GM18507 (cell line): ENCODE measurements around the gene PRELID2.
"Not testable (repeated sequence)": the region's sequence is repeated elsewhere in the genome, so short reads cannot be mapped to it uniquely, and the experiment has no call there.

Experiments
- DNase-seq: peaks from one replicate; pipeline ENCODE4 v3.0.0; 2011; ENCODE audit warnings: low read depth; ENCODE audit not compliant: insufficient read length; ENCODE audit errors: extremely low spot score
- FAIRE-seq: peaks from 2 replicates; lab custom pipeline; 2011; peaks lifted over from hg19 to GRCh38; lab: Jason Lieb, UNC

PRELID2 gene

DNA sequence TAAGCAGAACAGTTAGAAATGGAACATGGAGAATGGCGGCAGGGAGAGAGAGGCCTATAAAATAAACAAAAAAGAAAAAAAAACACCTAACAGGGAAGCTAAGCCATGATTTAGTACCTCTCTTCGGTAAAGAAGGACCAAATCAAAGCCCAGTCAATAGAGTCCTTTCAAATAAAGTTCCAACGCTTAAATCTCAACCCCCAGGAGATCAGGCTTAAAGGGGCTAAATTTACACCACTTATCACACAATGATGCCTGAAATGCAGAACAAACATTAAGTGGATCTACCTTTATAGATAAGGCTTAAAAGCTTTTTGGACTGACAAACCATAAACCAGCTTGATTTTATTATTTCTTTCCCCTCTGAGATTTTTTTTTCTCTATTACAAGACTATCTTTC is 66.3 kb downstream of the PRELID2 start:
- DNase-seq (no peak), FAIRE-seq (no peak)

GRCh38 chr5:145764325-145764724 is 70.8 kb downstream of the PRELID2 start:
- no peak for DNase-seq
- no peak for FAIRE-seq

GRCh38 chr5:145762833-145763232 is 72.3 kb downstream of the PRELID2 start:
- DNase-seq (no peak), FAIRE-seq (no peak)

DNA sequence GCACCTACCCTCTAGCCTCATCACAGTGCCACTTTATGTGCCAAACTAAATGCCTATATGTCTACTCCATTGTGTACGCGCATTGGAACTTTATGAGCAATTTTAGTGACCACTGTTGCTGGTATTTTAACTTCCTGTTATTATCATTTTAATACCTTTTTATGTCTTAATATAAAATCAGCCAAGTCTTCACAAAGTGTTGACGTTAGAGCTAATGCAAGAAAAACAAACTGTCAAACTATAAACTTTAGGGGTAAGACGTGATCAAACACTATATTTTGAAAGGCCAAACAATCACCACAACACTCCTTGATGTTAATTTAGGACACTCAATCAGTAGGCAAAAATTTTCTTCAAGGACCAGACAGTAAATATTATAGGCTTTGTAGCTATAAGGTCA is 73.9 kb downstream of the PRELID2 start:
- DNase-seq (no peak), FAIRE-seq (no peak)

GRCh38 chr5:145760660-145761059 is 74.5 kb downstream of the PRELID2 start:
- FAIRE-seq (no peak), DNase-seq (no peak)

DNA sequence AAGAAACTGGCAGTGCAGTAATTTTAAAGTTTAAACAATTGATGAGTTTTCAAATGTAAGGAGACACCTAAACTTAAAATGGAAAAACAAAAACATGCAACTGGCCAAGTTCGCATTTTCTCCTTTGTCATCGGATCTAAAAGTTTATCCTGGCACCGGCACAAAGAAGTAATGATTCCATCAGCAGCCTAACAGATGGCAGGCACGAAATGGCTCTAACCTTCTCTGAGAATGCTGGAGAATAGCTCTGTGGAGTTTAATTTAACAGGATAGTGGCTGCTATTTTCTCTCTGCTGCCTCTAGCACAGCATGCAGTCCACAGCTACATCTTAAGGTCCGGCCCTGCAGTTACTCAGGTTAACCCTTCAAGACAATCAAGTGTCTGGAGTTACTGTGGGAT is 82.2 kb downstream of the PRELID2 start:
- no peak for DNase-seq
- no peak for FAIRE-seq

DNA sequence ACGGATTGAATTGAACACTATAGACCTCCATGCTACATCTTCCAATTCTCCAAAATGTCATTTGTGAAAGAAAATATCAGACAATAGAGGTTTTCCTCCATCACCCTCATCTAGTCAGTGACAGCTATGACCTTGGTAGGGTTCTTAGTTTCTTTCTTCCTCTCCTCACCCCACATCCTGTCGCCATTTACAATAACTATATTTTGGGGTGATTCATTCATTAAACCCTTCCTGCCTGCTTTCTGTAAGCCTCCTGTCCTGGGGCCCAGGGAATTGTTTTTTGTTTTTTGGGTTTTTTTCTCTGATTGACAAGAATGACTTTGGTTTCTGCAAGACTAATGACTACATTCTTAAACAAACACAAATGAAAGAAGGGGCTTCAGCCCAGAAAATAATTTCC is 82.6 kb downstream of the PRELID2 start:
- FAIRE-seq (no peak), DNase-seq (no peak)

- no peak for FAIRE-seq
- DNase-seq, result no peak
Observed at GRCh38 chr5:145750199-145750598, 84.9 kb downstream of the PRELID2 start.

GRCh38 chr5:145743396-145744061 is 91.6 kb downstream of the PRELID2 start:
- FAIRE-seq, result no peak

GRCh38 chr5:145739843-145740242 is 95.3 kb downstream of the PRELID2 start:
- DNase-seq, result no peak
- no peak for FAIRE-seq

More at GRCh38 chr5:145743396-145744061, 91.6 kb downstream of the PRELID2 start:
- DNase-seq, result no peak

- no peak for FAIRE-seq
- no peak for DNase-seq
Observed at GRCh38 chr5:145738227-145738626, 96.9 kb downstream of the PRELID2 start.

DNA sequence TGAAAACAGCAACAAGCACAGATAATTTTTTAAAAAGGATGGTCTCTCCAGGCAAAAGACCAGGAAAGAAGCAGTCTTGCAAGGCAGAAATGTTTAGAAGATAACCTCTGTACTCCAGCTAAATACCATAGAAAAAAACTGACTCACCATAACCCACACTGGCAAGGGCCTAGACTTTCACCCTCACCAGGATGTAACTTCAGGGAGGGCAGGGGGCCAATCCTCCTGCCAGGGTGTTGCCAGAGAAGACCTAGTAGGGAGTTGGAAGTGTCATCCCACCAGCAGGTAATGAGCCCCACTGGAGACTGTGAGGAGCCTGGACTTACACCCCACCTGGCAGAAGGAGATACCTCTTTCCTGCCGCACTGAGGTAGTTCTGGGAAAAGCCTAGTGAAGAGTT is 97.6 kb downstream of the PRELID2 start:
- FAIRE-seq (no peak), DNase-seq (no peak)

DNA sequence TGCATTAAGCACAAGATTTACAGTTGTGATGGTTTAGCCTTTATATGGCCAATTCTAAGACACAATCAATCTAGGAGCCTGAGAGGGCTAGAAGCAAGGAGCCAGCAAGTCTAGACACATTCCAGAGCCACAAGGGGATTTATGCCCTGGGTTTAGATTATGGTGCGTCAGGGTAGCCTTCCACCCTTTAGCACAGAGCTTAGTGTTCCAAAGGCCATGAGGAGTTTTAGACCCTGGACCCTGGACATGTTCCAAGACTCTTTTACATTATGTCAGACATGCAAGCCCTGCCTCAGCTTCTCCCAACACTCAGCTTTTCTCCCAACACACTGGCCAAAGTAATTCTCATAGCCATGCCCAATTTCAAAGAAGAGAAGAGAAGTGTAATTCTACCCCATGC is 105.2 kb downstream of the PRELID2 start:
- DNase-seq, FAIRE-seq: not testable (repeated sequence)

GRCh38 chr5:145723516-145723915 is 111.6 kb downstream of the PRELID2 start:
- FAIRE-seq (no peak), DNase-seq (no peak)

- FAIRE-seq (no peak), DNase-seq (no peak)
Observed at GRCh38 chr5:145718956-145719355, 116.2 kb downstream of the PRELID2 start.

DNA sequence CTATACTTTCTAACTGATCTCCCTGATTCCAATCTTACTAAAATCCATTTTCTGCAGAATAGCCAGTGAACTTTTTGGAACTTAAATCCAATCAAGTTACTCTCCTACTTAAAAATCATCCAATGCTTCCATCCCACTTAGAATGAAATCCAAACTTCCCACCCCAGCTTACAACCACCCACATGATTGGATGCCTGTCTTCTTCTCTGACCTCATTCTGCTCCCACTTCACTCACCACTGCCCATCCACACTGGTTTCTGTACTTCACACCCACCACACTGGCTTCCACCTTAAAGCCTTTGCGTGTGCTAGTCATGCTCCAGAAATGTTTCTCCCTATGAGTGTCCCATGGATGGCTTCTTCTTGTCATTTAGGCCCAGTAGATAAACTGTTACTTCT is 119.7 kb downstream of the PRELID2 start:
- FAIRE-seq (no peak), DNase-seq (no peak)

GRCh38 chr5:145712245-145712644 is 122.9 kb downstream of the PRELID2 start:
- DNase-seq (no peak), FAIRE-seq (no peak)

DNA sequence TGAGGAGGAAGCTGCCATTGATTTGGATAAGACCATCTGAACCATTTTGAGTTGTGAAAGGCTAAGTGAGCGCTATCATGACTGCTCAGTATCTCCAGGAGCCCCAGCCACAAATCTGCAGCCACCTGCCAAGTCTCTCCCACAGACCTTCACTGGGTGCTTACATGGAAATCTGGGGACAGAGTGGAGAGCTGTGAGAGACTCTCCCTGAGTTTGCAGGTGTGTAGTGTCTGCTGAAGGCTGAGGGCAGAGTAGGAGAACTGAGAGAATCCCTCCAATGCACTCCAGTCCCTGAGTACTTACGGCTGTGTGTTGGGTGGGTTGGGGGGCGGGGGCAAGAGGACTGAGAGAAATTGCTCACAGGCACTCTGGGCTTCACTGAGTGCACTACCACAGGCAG is 123.7 kb downstream of the PRELID2 start:
- DNase-seq (no peak), FAIRE-seq (no peak)
